B cell (primary cell): ENCODE results near the gene IL1R1. TPM values are rescaled to one million over a fixed set of nuclear protein-coding genes. Genes with fewer than 3 reads are reported as not detected.

Experiments
- ATAC-seq: fragments of 200-7000 bp; cut with Tn5 transposase; one replicate; pipeline ENCODE4 v1.10.0; 2021; ENCODE audit warnings: low read depth, mild to moderate bottlenecking, moderate number of reproducible peaks, moderate library complexity
- CTCF ChIA-PET: fragments of 350-600 bp; sonication (Branson Sonifier 250); formaldehyde crosslinking; loops from one replicate; lab custom pipeline; 2021; ENCODE audit warnings: antibody characterized with exemption, inconsistent platforms; lab: Charles Lee
- POLR2A ChIA-PET: fragments of 350-600 bp; sonication (Branson Sonifier 250); formaldehyde crosslinking; loops from one replicate; lab custom pipeline; 2021; ENCODE audit warnings: antibody characterized with exemption; lab: Charles Lee
- DNase-seq: peaks from one replicate; pipeline ENCODE4 v3.0.0; 2013
- H2AFZ ChIP-seq: 2 replicates; pipeline ENCODE4 v1.6.1; 2012; ENCODE audit warnings: mild to moderate bottlenecking, low read depth, low read length; ENCODE audit not compliant: insufficient read depth, poor library complexity, severe bottlenecking
- H3K27ac ChIP-seq, 2 donors: 1 replicate in 1 of 2; 2 replicates in 1 of 2; pipeline ENCODE4 v1.5.1; 2012 to 2013; ENCODE audit warnings: low read length in 2 of 2, mild to moderate bottlenecking in 2 of 2, moderate library complexity in 1 of 2
- H3K27me3 ChIP-seq, 4 experiments: fragments of 200-600 bp in 1 of 4; sonication (generic) in 1 of 4; replicated peaks in 1 of 4; 1 replicate in 2 of 4; 2 replicates in 2 of 4; pipeline versions ENCODE4 v1.6.1 to v1.7.0; 2013 to 2016; ENCODE audit warnings: low read length in 3 of 4, mild to moderate bottlenecking in 2 of 4, mixed read lengths in 1 of 4, moderate library complexity in 1 of 4; ENCODE audit not compliant: insufficient read depth in 4 of 4, control insufficient read depth in 3 of 4; ENCODE audit errors: control extremely low read depth in 1 of 4
- H3K36me3 ChIP-seq, 2 experiments: replicated peaks in 1 of 2; 1 replicate in 1 of 2; 2 replicates in 1 of 2; pipeline versions ENCODE4 v1.6.1 to v1.7.1; 2013; ENCODE audit warnings: low read length in 1 of 2; ENCODE audit not compliant: insufficient read depth in 2 of 2, control insufficient read depth in 1 of 2; ENCODE audit errors: control extremely low read depth in 1 of 2, extremely low read depth in 1 of 2
- H3K4me1 ChIP-seq, 2 donors: fragments of 200-600 bp in 1 of 2; sonication (generic) in 1 of 2; 1 replicate in 1 of 2; 2 replicates in 1 of 2; pipeline versions ENCODE4 v1.5.1 to v1.6.1; 2013 to 2017; ENCODE audit warnings: low read length in 2 of 2; ENCODE audit not compliant: control insufficient read depth in 2 of 2, insufficient read depth in 2 of 2
- H3K4me2 ChIP-seq: replicated peaks from 2 replicates; pipeline ENCODE3; 2012; ENCODE audit warnings: mild to moderate bottlenecking, low read depth, low read length; ENCODE audit not compliant: poor library complexity, severe bottlenecking
- H3K4me3 ChIP-seq, 5 experiments: fragments of 200-600 bp in 1 of 5; sonication (generic) in 1 of 5; 1 replicate in 3 of 5; 2 replicates in 2 of 5; pipeline versions ENCODE4 v1.5.1 to v1.7.0; 2011 to 2016; ENCODE audit warnings: low read length in 4 of 5, mild to moderate bottlenecking in 4 of 5, low read depth in 2 of 5, control low read depth in 1 of 5, moderate library complexity in 1 of 5; ENCODE audit not compliant: insufficient read depth in 1 of 5; ENCODE audit errors: control extremely low read depth in 1 of 5, extremely low read depth in 1 of 5
- H3K79me2 ChIP-seq: fragments of 200-600 bp; sonication (generic); one replicate; pipeline ENCODE4 v1.6.0; 2016; ENCODE audit warnings: low read length; ENCODE audit not compliant: control insufficient read depth, insufficient read depth
- H3K9ac ChIP-seq: fragments of 200-600 bp; sonication (generic); 2 replicates; pipeline ENCODE4 v1.6.1; 2017; ENCODE audit warnings: mild to moderate bottlenecking, low read length, moderate library complexity
- H3K9me3 ChIP-seq, 3 donors: one replicate each; pipeline versions ENCODE4 v1.6.1 to v1.7.1; 2013; ENCODE audit warnings: low read length in 2 of 3; ENCODE audit not compliant: control insufficient read depth in 2 of 3, insufficient read depth in 1 of 3; ENCODE audit errors: control extremely low read depth in 1 of 3
- H4K20me1 ChIP-seq: 2 replicates; pipeline ENCODE4 v1.6.0; 2012; ENCODE audit warnings: mild to moderate bottlenecking, low read length; ENCODE audit not compliant: insufficient read depth, control insufficient read depth, poor library complexity, severe bottlenecking
- H3K27ac Mint-ChIP-seq: one replicate; pipeline ENCODE4 v1.8.0; 2021; ENCODE audit warnings: mixed read lengths
- H3K27me3 Mint-ChIP-seq: one replicate; pipeline ENCODE4 v1.8.0; 2021; ENCODE audit warnings: mixed read lengths
- H3K4me1 Mint-ChIP-seq: one replicate; pipeline ENCODE4 v1.8.0; 2021; ENCODE audit warnings: mixed read lengths
- H3K4me3 Mint-ChIP-seq: one replicate; pipeline ENCODE4 v1.8.0; 2021; ENCODE audit warnings: mixed read lengths
- H3K9me3 Mint-ChIP-seq: one replicate; pipeline ENCODE4 v1.8.0; 2022; ENCODE audit warnings: mixed read lengths; ENCODE audit not compliant: insufficient read depth
- CTCF ChIP-seq: fragments of 200-600 bp; IDR thresholded peaks from one replicate; pipeline ENCODE4 v1.8.0; 2022; ENCODE audit warnings: antibody characterized with exemption, mild to moderate bottlenecking
- EZH2 ChIP-seq: IDR thresholded peaks from 2 replicates; pipeline ENCODE4 v1.6.1; 2012; ENCODE audit warnings: borderline replicate concordance, low read depth, mild to moderate bottlenecking, moderate library complexity, low read length; ENCODE audit not compliant: insufficient read depth, poor library complexity, severe bottlenecking
- WGBS: methylation state at CpG from one replicate; pipeline ENCODE4 v1.1.5; 2013; ENCODE audit warnings: missing lambda C conversion rate; ENCODE audit not compliant: insufficient coverage; 5-methylcytosine and 5-hydroxymethylcytosine counted together
- intact Hi-C: fragments of 100-400 bp; cut with micrococcal nuclease; formaldehyde crosslinking; loops from one replicate; pipeline ENCODE4 v1.10.0; 2022
- polyA plus RNA-seq: library from polyadenylated mRNA; depleted of rRNA; stranded (reverse); fragments of >200 nt; gene quantifications from 2 replicates; pipeline ENCODE4 v1.2.3, GENCODE V29; 2012
- total RNA-seq, 2 donors: library from RNA; stranded (reverse); fragments of 120-200 nt in 1 of 2; gene quantifications; 1 replicate in 1 of 2; 2 replicates in 1 of 2; pipeline versions ENCODE4 v1.2.3 to v1.2.4, GENCODE V29; 2013 to 2022

Gene IL1R1
- total and polyA plus RNA-seq, 2 donors (not counting 1 experiment from before 2014, with no cell fraction given) = not detected

GRCh38 chr2:102110171-102110570 is 32.4 kb upstream of the IL1R1 start:
- Mint-ChIP-seq H3K9me3 (no peaks in the 10 kb centered on the region), H3K4me1 (no peaks in the 10 kb centered on the region), H3K4me3 (no peak overlapping the region), H3K27ac (no peak overlapping the region), H3K27me3 (peaks cover 26% of the 10 kb centered on the region)
- intact Hi-C loops = no loop called here
- no peak for TF ChIP-seq EZH2
- no peak for TF ChIP-seq CTCF
- ChIA-PET CTCF (no interaction called here), POLR2A (no interaction called here)
- Histone ChIP-seq H3K79me2 (no peaks in the 10 kb centered on the region), H3K9me3 (no peaks in the 10 kb centered on the region), H3K27me3 (no peaks in the 10 kb centered on the region), H3K27ac (no peak overlapping the region), H3K4me1 (no peaks in the 10 kb centered on the region), H3K4me3 (no peak overlapping the region), H3K9ac (no peak overlapping the region), H4K20me1 (no peaks in the 10 kb centered on the region), H2AFZ (no peak overlapping the region), H3K36me3 (no peaks in the 10 kb centered on the region), H3K4me2 (no peak overlapping the region)
- 93% methylated on average over 3 of the region's 5 CpGs for WGBS
- DNase-seq (no peak), ATAC-seq (no peak)

- ChIA-PET POLR2A (no interaction called here), CTCF (no interaction called here)
- Histone ChIP-seq H3K36me3 (no peaks in the 10 kb centered on the region), H3K4me3 (no peak overlapping the region), H3K9me3 (no peaks in the 10 kb centered on the region), H4K20me1 (no peaks in the 10 kb centered on the region), H3K27ac (no peak overlapping the region), H3K27me3 (no peaks in the 10 kb centered on the region), H2AFZ (no peak overlapping the region), H3K4me2 (no peak overlapping the region), H3K4me1 (no peaks in the 10 kb centered on the region), H3K9ac (no peak overlapping the region), H3K79me2 (no peaks in the 10 kb centered on the region)
- H3K27ac Mint-ChIP-seq = no peak overlapping the region
- intact Hi-C loops = no loop called here
- peaks cover 25% of the 10 kb centered on the region for H3K27me3 Mint-ChIP-seq
- no peaks in the 10 kb centered on the region for H3K9me3 Mint-ChIP-seq
- ATAC-seq (no peak), DNase-seq (no peak)
- H3K4me1 Mint-ChIP-seq = no peaks in the 10 kb centered on the region
- no peak overlapping the region for H3K4me3 Mint-ChIP-seq
- WGBS = 95% methylated on average over 13 of the region's 13 CpGs
- TF ChIP-seq CTCF = no peak
- TF ChIP-seq EZH2 = no peak
Measured at GRCh38 chr2:102110596-102111334, 31.8 kb upstream of the IL1R1 start.
